H1 (cell line): ENCODE data around the gene SF3B1. TPM values are rescaled to one million over a fixed set of nuclear protein-coding genes. Genes with fewer than 3 reads are reported as not detected.

Experiments
- CTCF ChIA-PET: fragments of 300-600 bp; sonication (Branson Sonifier 250); formaldehyde crosslinking; loops from one replicate; lab custom pipeline; 2021; ENCODE audit not compliant: partially characterized antibody; lab: Charles Lee
- POLR2A ChIA-PET: fragments of 300-600 bp; sonication (Branson Sonifier 250); formaldehyde crosslinking; loops from one replicate; lab custom pipeline; 2021; ENCODE audit warnings: inconsistent platforms; ENCODE audit not compliant: partially characterized antibody; lab: Charles Lee
- DNase-seq, 2 experiments: peaks; one replicate each; pipeline versions ENCODE4 v3.0.0 to v3.0.0-alpha.2; 2010 to 2022; ENCODE audit warnings: low spot score in 2 of 2, low read depth in 1 of 2, mixed read lengths in 1 of 2
- FAIRE-seq: peaks from 2 replicates; lab custom pipeline; 2011; peaks lifted over from hg19 to GRCh38; lab: Jason Lieb, UNC
- H2AFZ ChIP-seq: 2 replicates; pipeline ENCODE4 v1.8.1; 2012; ENCODE audit warnings: low read length, inconsistent platforms
- H2AK5ac ChIP-seq: 2 replicates; pipeline ENCODE4 v1.6.1; 2013; ENCODE audit warnings: low read depth, low read length
- H2BK120ac ChIP-seq: replicated peaks from 2 replicates; pipeline ENCODE3; 2013; ENCODE audit warnings: low read depth, low read length, inconsistent platforms
- H2BK12ac ChIP-seq: 2 replicates; pipeline ENCODE4 v1.6.1; 2013; ENCODE audit warnings: low read depth, low read length
- H2BK15ac ChIP-seq: 2 replicates; pipeline ENCODE4 v1.6.1; 2013; ENCODE audit warnings: low read length
- H2BK20ac ChIP-seq: 2 replicates; pipeline ENCODE4 v1.6.1; 2013; ENCODE audit warnings: low read length
- H2BK5ac ChIP-seq: 2 replicates; pipeline ENCODE4 v1.6.1; 2013; ENCODE audit warnings: low read depth, low read length
- H3K14ac ChIP-seq: 2 replicates; pipeline ENCODE4 v1.6.1; 2013; ENCODE audit warnings: inconsistent platforms; ENCODE audit not compliant: insufficient read length
- H3K18ac ChIP-seq: 2 replicates; pipeline ENCODE4 v1.6.1; 2013; ENCODE audit warnings: low read length; ENCODE audit errors: extremely low read depth
- H3K23ac ChIP-seq: 2 replicates; pipeline ENCODE4 v1.6.1; 2013; ENCODE audit warnings: inconsistent platforms; ENCODE audit not compliant: insufficient read length
- H3K23me2 ChIP-seq: 2 replicates; pipeline ENCODE4 v1.6.1; 2013; ENCODE audit warnings: low read depth, low read length
- H3K27ac ChIP-seq: 2 replicates; pipeline ENCODE4 v1.6.1; 2011; ENCODE audit warnings: low read depth, low read length, inconsistent platforms
- H3K27me3 ChIP-seq, 4 experiments: replicated peaks in 1 of 4; 1 replicate in 1 of 4; 2 replicates in 3 of 4; pipeline versions ENCODE4 v1.6.1 to v1.8.1; 2011 to 2013; ENCODE audit warnings: low read length in 3 of 4, mild to moderate bottlenecking in 3 of 4, inconsistent platforms in 2 of 4, mixed read lengths in 2 of 4, moderate library complexity in 1 of 4; ENCODE audit not compliant: control insufficient read depth in 3 of 4, insufficient read depth in 3 of 4; ENCODE audit errors: extremely low read depth in 1 of 4
- H3K36me3 ChIP-seq, 4 experiments: 2 replicates each; pipeline versions ENCODE4 v1.6.1 to v1.8.1; 2011 to 2013; ENCODE audit warnings: mild to moderate bottlenecking in 4 of 4, low read length in 3 of 4, moderate library complexity in 2 of 4, control low read depth in 1 of 4, inconsistent platforms in 1 of 4; ENCODE audit not compliant: insufficient read depth in 4 of 4, control insufficient read depth in 2 of 4
- H3K4ac ChIP-seq: replicated peaks from 2 replicates; pipeline ENCODE3; 2013; ENCODE audit warnings: low read length, low read depth, mixed read lengths, inconsistent platforms; ENCODE audit not compliant: insufficient read length
- H3K4me1 ChIP-seq, 4 experiments: replicated peaks in 1 of 4; 1 replicate in 1 of 4; 2 replicates in 3 of 4; pipeline versions ENCODE4 v1.6.1 to v1.8.1; 2011 to 2013; ENCODE audit warnings: low read length in 3 of 4, inconsistent platforms in 2 of 4, mixed read lengths in 1 of 4; ENCODE audit not compliant: insufficient read depth in 4 of 4, control insufficient read depth in 3 of 4
- H3K4me2 ChIP-seq, 2 experiments: 2 replicates each; pipeline versions ENCODE4 v1.6.1 to v1.8.1; 2011 to 2013; ENCODE audit warnings: low read depth in 2 of 2, low read length in 2 of 2, control low read depth in 1 of 2, inconsistent platforms in 1 of 2, mild to moderate bottlenecking in 1 of 2; ENCODE audit not compliant: insufficient read depth in 1 of 2
- H3K4me3 ChIP-seq, 4 experiments: fragments of 200-600, 300-600 bp in 1 of 4; sonication (generic), shearing (Covaris generic), sonication (Bioruptor Twin) in 1 of 4; 2 replicates each; pipeline versions ENCODE4 v1.5.1 to v1.8.1; 2011 to 2016; ENCODE audit warnings: low read length in 4 of 4, low read depth in 3 of 4, control low read depth in 2 of 4, inconsistent platforms in 2 of 4, mild to moderate bottlenecking in 2 of 4, mixed read lengths in 1 of 4, moderate library complexity in 1 of 4; ENCODE audit not compliant: insufficient read depth in 2 of 4; ENCODE audit errors: extremely low read depth in 1 of 4
- H3K56ac ChIP-seq: replicated peaks from 2 replicates; pipeline ENCODE3; 2013; ENCODE audit warnings: low read depth, mild to moderate bottlenecking, mixed read lengths, low read length, inconsistent platforms; ENCODE audit not compliant: insufficient read length
- H3K79me1 ChIP-seq: 2 replicates; pipeline ENCODE4 v1.6.1; 2013; ENCODE audit warnings: low read depth, low read length, control low read depth
- H3K79me2 ChIP-seq, 2 experiments: 2 replicates each; pipeline versions ENCODE4 v1.6.1 to v1.8.1; 2012 to 2013; ENCODE audit warnings: low read length in 2 of 2, mild to moderate bottlenecking in 2 of 2, inconsistent platforms in 1 of 2; ENCODE audit not compliant: insufficient read depth in 2 of 2, control insufficient read depth in 1 of 2
- H3K9ac ChIP-seq, 4 experiments: replicated peaks in 1 of 4; 1 replicate in 1 of 4; 2 replicates in 3 of 4; pipeline versions ENCODE4 v1.6.1 to v1.8.1; 2011 to 2013; ENCODE audit warnings: low read depth in 3 of 4, low read length in 3 of 4, control low read depth in 2 of 4, mild to moderate bottlenecking in 2 of 4, moderate library complexity in 2 of 4, inconsistent platforms in 1 of 4; ENCODE audit errors: extremely low read depth in 1 of 4
- H3K9me3 ChIP-seq, 2 experiments: 2 replicates each; pipeline versions ENCODE4 v1.6.1 to v1.8.1; 2012 to 2013; ENCODE audit warnings: mild to moderate bottlenecking in 2 of 2, moderate library complexity in 2 of 2, control low read depth in 1 of 2, inconsistent platforms in 1 of 2, low read depth in 1 of 2, low read length in 1 of 2, mixed read lengths in 1 of 2; ENCODE audit not compliant: insufficient read depth in 2 of 2
- H4K20me1 ChIP-seq, 2 experiments: replicated peaks in 1 of 2; 2 replicates each; pipeline versions ENCODE3 to v1.8.1; 2011 to 2013; ENCODE audit warnings: inconsistent platforms in 2 of 2, low read length in 2 of 2, mild to moderate bottlenecking in 1 of 2; ENCODE audit not compliant: insufficient read depth in 2 of 2, control insufficient read depth in 1 of 2
- H4K5ac ChIP-seq: 2 replicates; pipeline ENCODE4 v1.6.1; 2013; ENCODE audit warnings: low read length, low read depth, mixed read lengths, inconsistent platforms; ENCODE audit not compliant: insufficient read length
- H4K8ac ChIP-seq: 2 replicates; pipeline ENCODE4 v1.8.0; 2013; ENCODE audit warnings: mild to moderate bottlenecking, moderate library complexity, low read length, inconsistent platforms; ENCODE audit not compliant: insufficient read depth; ENCODE audit errors: extremely low read depth
- H4K91ac ChIP-seq: replicated peaks from 2 replicates; pipeline ENCODE3; 2013; ENCODE audit warnings: low read length, mixed read lengths, inconsistent platforms; ENCODE audit not compliant: insufficient read length
- EP300 ChIP-seq, 2 experiments: IDR thresholded peaks; 1 replicate in 1 of 2; 2 replicates in 1 of 2; pipeline ENCODE4 v1.6.1; 2011 to 2012; ENCODE audit warnings: low read depth in 2 of 2, low read length in 2 of 2, mild to moderate bottlenecking in 2 of 2, borderline replicate concordance in 1 of 2, inconsistent platforms in 1 of 2, moderate library complexity in 1 of 2
- KDM5A ChIP-seq: fragments of 200-600 bp; IDR thresholded peaks from 2 replicates; pipeline ENCODE4 v1.7.1; 2012; ENCODE audit warnings: mild to moderate bottlenecking, low read length, inconsistent platforms, mixed read lengths
- WGBS, 2 experiments: shearing (Covaris generic) in 1 of 2; methylation state at CpG; one replicate each; pipeline versions ENCODE4 v1.1.6 to v1.1.7; 2013 to 2015; ENCODE audit warnings: low lambda C conversion rate in 2 of 2, mixed read lengths in 2 of 2, inconsistent platforms in 1 of 2, low coverage in 1 of 2, missing lambda C conversion rate in 1 of 2; ENCODE audit not compliant: insufficient replicate concordance in 2 of 2, insufficient coverage in 1 of 2, insufficient read length in 1 of 2; ENCODE audit errors: extremely low coverage in 1 of 2, missing lambda C conversion rate in 1 of 2; 5-methylcytosine and 5-hydroxymethylcytosine counted together
- polyA plus RNA-seq, 7 experiments: library from polyadenylated mRNA; depleted of rRNA in 3 of 7; stranded (reverse) in 5 of 7; unstranded in 2 of 7; fragments of >200 nt in 5 of 7; fragments of 200-250 nt in 2 of 7; gene quantifications; 1 replicate in 5 of 7; 2 replicates in 1 of 7; 4 replicates in 1 of 7; pipeline versions ENCODE4 v1.2.1 to v1.2.3, GENCODE V29; 2011 to 2013; ENCODE audit warnings: missing spikeins in 2 of 7, mixed read lengths in 2 of 7
- total RNA-seq: library from RNA; stranded (reverse); fragmentation: NEBNext Ultra II Directional; extraction: Animal tissue kit (Norgen Biotek cat#: 25700); gene quantifications from 2 replicates; pipeline ENCODE4 v1.2.1, GENCODE V29; 2021
- TF ChIP-seq, protein P1 (sequence below): IDR thresholded peaks from 2 replicates; pipeline ENCODE4 v1.6.1; 2012; ENCODE audit warnings: inconsistent platforms

SF3B1 gene
- total and polyA plus RNA-seq, 2 of the 8 experiments (the other 6 are each of a cell fraction or from before 2014, with no cell fraction given) = 320 to 403 TPM

DNA sequence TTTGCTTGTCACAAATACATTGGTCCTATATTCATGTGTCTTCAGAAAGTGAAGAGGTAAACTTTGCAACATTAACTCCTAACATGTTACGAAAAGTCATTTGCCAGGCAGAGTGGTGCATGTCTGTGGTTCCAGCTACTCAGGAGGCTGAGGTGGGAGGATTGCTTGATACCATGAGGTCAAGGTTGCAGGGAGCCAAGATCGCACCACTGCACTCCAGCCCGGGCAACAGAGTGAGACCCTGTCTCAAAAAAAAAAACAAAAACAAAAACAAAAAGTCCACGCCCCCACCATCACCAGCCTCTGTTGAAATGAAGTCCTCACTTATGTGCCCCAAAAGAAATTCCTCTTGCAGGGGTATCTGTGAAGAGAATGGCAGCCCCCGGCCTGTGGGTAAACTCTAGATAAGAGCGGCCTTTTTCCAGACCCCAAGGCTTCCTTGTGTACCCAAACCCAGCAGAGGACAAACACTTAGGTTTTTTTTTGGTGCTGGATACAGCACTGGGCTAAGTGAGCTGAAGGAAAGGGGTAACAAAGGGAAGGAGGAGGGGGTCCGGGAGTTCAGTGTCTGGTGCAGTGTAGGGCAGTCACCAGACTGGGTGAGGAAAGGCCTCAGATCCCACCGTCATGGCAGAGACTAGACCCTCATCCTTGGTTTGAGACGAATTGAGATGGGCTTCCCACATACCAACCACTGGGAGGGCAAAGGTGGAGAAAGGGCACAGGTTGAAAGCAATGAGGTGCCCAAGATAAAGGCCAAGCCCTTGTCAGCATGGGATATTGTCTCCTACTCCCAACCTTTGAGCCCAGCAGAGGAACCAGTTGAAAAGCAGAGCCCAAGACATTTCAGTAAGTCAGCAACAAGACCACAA, 45.6 kb upstream of the SF3B1 start:
- no peak overlapping the region for H3K23ac ChIP-seq
- H3K56ac ChIP-seq = no peak overlapping the region
- no peak for DNase-seq
- no peaks in the 10 kb centered on the region for H3K79me1 ChIP-seq
- no peak for TF ChIP-seq EP300 (IDR thresholded peaks at IDR 0.05; ENCODE audit: borderline replicate concordance in 1 of 2, low read depth in 2 of 2, low read length in 2 of 2)
- TF ChIP-seq, protein P1, sequence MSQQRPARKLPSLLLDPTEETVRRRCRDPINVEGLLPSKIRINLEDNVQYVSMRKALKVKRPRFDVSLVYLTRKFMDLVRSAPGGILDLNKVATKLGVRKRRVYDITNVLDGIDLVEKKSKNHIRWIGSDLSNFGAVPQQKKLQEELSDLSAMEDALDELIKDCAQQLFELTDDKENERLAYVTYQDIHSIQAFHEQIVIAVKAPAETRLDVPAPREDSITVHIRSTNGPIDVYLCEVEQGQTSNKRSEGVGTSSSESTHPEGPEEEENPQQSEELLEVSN = no peak
- TF ChIP-seq KDM5A = no peak
- TF ChIP-seq, all 59 proteins: peak for 0
- H3K9ac ChIP-seq = no peak overlapping the region
- H3K4me3 ChIP-seq = no peak overlapping the region
- peaks cover 0 to 6% (median 3%) of the 10 kb centered on the region in 4 experiments; a peak in 3 of 8 replicates for H3K36me3 ChIP-seq
- no peak overlapping the region for H3K14ac ChIP-seq
- ChIA-PET POLR2A (interaction anchor here (0.6 to 6.3 kb wide), 6 partner anchors 9 to 45 kb away, joined by 3 to 37 read pairs (median 6); partner anchors contain the start of genes HSPD1, HSPE1 and SF3B1), CTCF (interaction anchor here (0.9 to 1.1 kb wide), 2 partner anchors 11 to 14 kb away, joined by 3 to 4 read pairs; no protein-coding TSS in a partner anchor)
- no peak overlapping the region for H3K4ac ChIP-seq
- no peaks in the 10 kb centered on the region for H3K23me2 ChIP-seq
- no peak overlapping the region for H2BK15ac ChIP-seq
- no peak for FAIRE-seq
- no peak overlapping the region for H3K4me2 ChIP-seq
- H2BK5ac ChIP-seq = no peak overlapping the region
- no peak overlapping the region for H2AK5ac ChIP-seq
- H2BK120ac ChIP-seq = no peak overlapping the region
- no peak overlapping the region for H3K18ac ChIP-seq
- no peaks in the 10 kb centered on the region for H3K27me3 ChIP-seq
- H4K91ac ChIP-seq = no peak overlapping the region
- H2BK12ac ChIP-seq = no peak overlapping the region
- no peaks in the 10 kb centered on the region for H3K9me3 ChIP-seq
- no peak overlapping the region for H3K27ac ChIP-seq
- H4K8ac ChIP-seq = no peak overlapping the region
- no peaks in the 10 kb centered on the region for H4K20me1 ChIP-seq
- no peaks in the 10 kb centered on the region for H3K4me1 ChIP-seq
- no peak overlapping the region for H4K5ac ChIP-seq
- H3K79me2 ChIP-seq = no peaks in the 10 kb centered on the region
- no peak overlapping the region for H2BK20ac ChIP-seq
- 88% methylated on average over 9 of the region's 9 CpGs; no CpG with 5 or more reads in 1 of the 2 experiments for WGBS, 2 experiments
- no peak overlapping the region for H2AFZ ChIP-seq
